Muscle of arm (tissue), 12 donors: ENCODE results near the gene NFE2. TPM values are rescaled to one million over a fixed set of nuclear protein-coding genes. Genes with fewer than 3 reads are reported as not detected.

Source experiments
- DNase-seq: peaks from one replicate; pipeline ENCODE4 v3.0.0-alpha.2; 2013
- polyA plus RNA-seq, 12 donors: library from polyadenylated mRNA; unstranded; fragments of 120-200 nt; gene quantifications; one replicate each; pipeline ENCODE4 v1.2.1, GENCODE V29; 2013; ENCODE audit not compliant: insufficient read length in 12 of 12

The NFE2 gene
- polyA plus RNA-seq, 12 donors: 1.00 to 6.8 (median 1.5) TPM; not detected in 2

GRCh38 chr12:54251667-54252284 lies 49.0 kb downstream of the NFE2 start:
- no peak for DNase-seq

GRCh38 chr12:54249489-54249888 lies 51.3 kb downstream of the NFE2 start:
- no peak for DNase-seq

- DNase-seq: no peak
Observed at GRCh38 chr12:54246011-54246641, 54.7 kb downstream of the NFE2 start.

Other genes starting within 250 kb of the NFE2 start
- gene HOXC4, start 247.2 kb downstream of the NFE2 start, polyA plus RNA-seq: 10 to 100 TPM in 5 of 12 donors, 1 to 10 TPM in 5, not detected in 2; 4.2 to 25.6 (median 9.1) TPM
- gene SMUG1, start 112.0 kb downstream of the NFE2 start, polyA plus RNA-seq: 10 to 100 TPM in 11 of 12 donors, not detected in 1; 18.2 to 35.4 (median 22.1) TPM
- gene CBX5, start 20.9 kb downstream of the NFE2 start, polyA plus RNA-seq: 100 to 1,000 TPM in 2 of 12 donors, 10 to 100 TPM in 10; 57.6 to 108 (median 87.4) TPM
- gene HNRNPA1, start 20.3 kb downstream of the NFE2 start, polyA plus RNA-seq: 1,000 to 10,000 TPM in 11 of 12 donors, 100 to 1,000 TPM in 1; 297 to 2,464 (median 1,850) TPM
- gene COPZ1, start 24.1 kb upstream of the NFE2 start, polyA plus RNA-seq: 100 to 1,000 TPM in 11 of 12 donors, not detected in 1; 123 to 235 (median 143) TPM
- under 1 TPM in 7 of 12 donors, not detected in 5; 0.08 to 0.59 (median 0.20) TPM for gene GPR84, start 63.5 kb upstream of the NFE2 start, polyA plus RNA-seq
- 10 to 100 TPM in 9 of 12 donors, 1 to 10 TPM in 2, not detected in 1; 6.6 to 50.4 (median 20.6) TPM for gene ZNF385A, start 83.7 kb upstream of the NFE2 start, polyA plus RNA-seq
- 100 to 1,000 TPM in 9 of 12 donors, 10 to 100 TPM in 2, not detected in 1; 94.6 to 117 (median 107) TPM for gene ITGA5, start 118.3 kb upstream of the NFE2 start, polyA plus RNA-seq
- gene GTSF1, start 172.6 kb upstream of the NFE2 start, polyA plus RNA-seq: under 1 TPM in 3 of 12 donors, not detected in 9; 0.13 to 0.80 (median 0.20) TPM
- gene NCKAP1L, start 196.7 kb upstream of the NFE2 start, polyA plus RNA-seq: 10 to 100 TPM in 1 of 12 donors, 1 to 10 TPM in 10, not detected in 1; 1.8 to 18.6 (median 4.8) TPM
- gene PDE1B, start 248.6 kb upstream of the NFE2 start, polyA plus RNA-seq: 1 to 10 TPM in 11 of 12 donors, not detected in 1; 2.3 to 9.7 (median 3.7) TPM